ENCODE measurements around the gene GRP. TPM values are rescaled to one million over a fixed set of nuclear protein-coding genes. Genes with fewer than 3 reads are reported as not detected.

GRP gene
- total RNA-seq, 1 donor from 2014 or later, result not detected

GRCh38 chr18:59273759-59274532, 54.0 kb downstream of the GRP start:
- TF ChIP-seq, protein P1, sequence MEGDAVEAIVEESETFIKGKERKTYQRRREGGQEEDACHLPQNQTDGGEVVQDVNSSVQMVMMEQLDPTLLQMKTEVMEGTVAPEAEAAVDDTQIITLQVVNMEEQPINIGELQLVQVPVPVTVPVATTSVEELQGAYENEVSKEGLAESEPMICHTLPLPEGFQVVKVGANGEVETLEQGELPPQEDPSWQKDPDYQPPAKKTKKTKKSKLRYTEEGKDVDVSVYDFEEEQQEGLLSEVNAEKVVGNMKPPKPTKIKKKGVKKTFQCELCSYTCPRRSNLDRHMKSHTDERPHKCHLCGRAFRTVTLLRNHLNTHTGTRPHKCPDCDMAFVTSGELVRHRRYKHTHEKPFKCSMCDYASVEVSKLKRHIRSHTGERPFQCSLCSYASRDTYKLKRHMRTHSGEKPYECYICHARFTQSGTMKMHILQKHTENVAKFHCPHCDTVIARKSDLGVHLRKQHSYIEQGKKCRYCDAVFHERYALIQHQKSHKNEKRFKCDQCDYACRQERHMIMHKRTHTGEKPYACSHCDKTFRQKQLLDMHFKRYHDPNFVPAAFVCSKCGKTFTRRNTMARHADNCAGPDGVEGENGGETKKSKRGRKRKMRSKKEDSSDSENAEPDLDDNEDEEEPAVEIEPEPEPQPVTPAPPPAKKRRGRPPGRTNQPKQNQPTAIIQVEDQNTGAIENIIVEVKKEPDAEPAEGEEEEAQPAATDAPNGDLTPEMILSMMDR (IDR thresholded peaks at IDR 0.05; ENCODE audit: insufficient read depth, low read length, poor library complexity, severe bottlenecking), result no peak
- DNase-seq (ENCODE audit: low read depth), result no peak
- Histone ChIP-seq H3K36me3 (ENCODE audit: control insufficient read depth, insufficient read depth, low read length) (no peaks in the 10 kb centered on the region), H3K27me3 (ENCODE audit: control insufficient read depth, insufficient read depth, low read length) (peaks cover 78% of the 10 kb centered on the region), H3K4me3 (ENCODE audit: low read depth, low read length) (no peak overlapping the region)

GRCh38 chr18:59274533-59274928, 54.6 kb downstream of the GRP start:
- TF ChIP-seq, protein P1 (IDR thresholded peaks at IDR 0.05; ENCODE audit: insufficient read depth, low read length, poor library complexity, severe bottlenecking), result no peak
- H3K36me3 ChIP-seq (ENCODE audit: control insufficient read depth, insufficient read depth, low read length), result no peaks in the 10 kb centered on the region
- H3K4me3 ChIP-seq (ENCODE audit: low read depth, low read length), result no peak overlapping the region
- DNase-seq (ENCODE audit: low read depth), result no peak
- peaks cover 76% of the 10 kb centered on the region for H3K27me3 ChIP-seq (ENCODE audit: control insufficient read depth, insufficient read depth, low read length)

- Histone ChIP-seq H3K27me3 (ENCODE audit: control insufficient read depth, insufficient read depth, low read length) (peaks cover 72% of the 10 kb centered on the region), H3K36me3 (ENCODE audit: control insufficient read depth, insufficient read depth, low read length) (no peaks in the 10 kb centered on the region), H3K4me3 (ENCODE audit: low read depth, low read length) (no peak overlapping the region)
- TF ChIP-seq, protein P1 (IDR thresholded peaks at IDR 0.05; ENCODE audit: insufficient read depth, low read length, poor library complexity, severe bottlenecking), result no peak
- DNase-seq (ENCODE audit: low read depth), result no peak
These were observed 55.5 kb downstream of the GRP start for GRCh38 chr18:59275406-59275949.

GRCh38 chr18:59276047-59276446, 56.1 kb downstream of the GRP start:
- TF ChIP-seq, protein P1 (IDR thresholded peaks at IDR 0.05; ENCODE audit: insufficient read depth, low read length, poor library complexity, severe bottlenecking), result no peak
- no peak overlapping the region for H3K4me3 ChIP-seq (ENCODE audit: low read depth, low read length)
- DNase-seq (ENCODE audit: low read depth), result no peak
- peaks cover 66% of the 10 kb centered on the region for H3K27me3 ChIP-seq (ENCODE audit: control insufficient read depth, insufficient read depth, low read length)
- H3K36me3 ChIP-seq (ENCODE audit: control insufficient read depth, insufficient read depth, low read length), result no peaks in the 10 kb centered on the region

DNA sequence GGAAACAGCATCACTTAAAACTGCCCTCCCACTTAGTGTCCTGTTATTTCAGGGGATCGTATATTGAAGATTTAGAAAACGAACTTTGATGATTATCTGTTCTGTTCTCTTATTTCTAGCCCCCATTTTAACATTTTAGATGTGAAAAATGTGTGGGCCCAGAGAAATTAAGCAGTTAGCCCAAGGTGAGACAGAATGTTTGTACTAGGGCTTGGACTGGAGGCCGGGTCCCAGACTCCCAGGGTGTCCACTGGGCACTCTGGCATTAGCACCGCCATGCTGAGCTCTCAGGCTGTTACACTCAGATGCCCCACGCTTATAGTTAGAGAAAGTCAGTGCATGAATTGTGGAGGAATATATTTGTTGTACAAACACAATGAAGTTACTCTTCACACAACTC, 58.8 kb downstream of the GRP start:
- H3K27me3 ChIP-seq (ENCODE audit: control insufficient read depth, insufficient read depth, low read length), result peaks cover 42% of the 10 kb centered on the region
- no peak overlapping the region for H3K4me3 ChIP-seq (ENCODE audit: low read depth, low read length)
- no peaks in the 10 kb centered on the region for H3K36me3 ChIP-seq (ENCODE audit: control insufficient read depth, insufficient read depth, low read length)
- TF ChIP-seq, protein P1 (IDR thresholded peaks at IDR 0.05; ENCODE audit: insufficient read depth, low read length, poor library complexity, severe bottlenecking), result no peak
- no peak for DNase-seq (ENCODE audit: low read depth)
